ENCODE results near the gene ETS2.

DNA sequence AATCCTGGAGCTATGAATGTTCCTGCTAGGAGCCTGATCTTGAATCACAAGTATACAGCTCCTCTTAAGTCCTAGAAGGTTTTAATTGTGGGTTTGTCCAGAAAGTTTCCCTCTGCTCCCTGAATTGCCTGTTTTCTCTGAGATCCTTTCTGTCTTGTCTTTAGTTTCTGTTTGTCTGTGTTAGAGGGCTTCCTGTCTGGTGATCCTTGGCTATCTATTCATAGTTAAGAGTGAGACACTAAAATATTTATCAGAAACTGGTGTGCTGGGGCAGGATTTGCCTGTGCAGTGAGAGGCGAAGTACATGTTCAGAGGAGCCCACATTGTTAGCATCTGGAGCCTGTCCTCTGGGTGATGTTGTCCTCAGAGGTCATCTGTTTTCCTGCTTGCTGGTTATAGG lies 45.4 kb downstream of the ETS2 start:
- no peak for TF ChIP-seq CTCF (IDR thresholded peaks at IDR 0.05)
- no peak for TF ChIP-seq EZH2 (IDR thresholded peaks at IDR 0.05)
- no peak for TF ChIP-seq EZH2phosphoT487 (IDR thresholded peaks at IDR 0.05)
